DOHH2 (cell line): ENCODE data around the gene CCT2.
A peak's percentile ranks its signal among the peaks of the same experiment; 100 is the strongest.

Experiments used
- H3F3A ChIP-seq: fragments of 200-600 bp; sonication (generic), shearing (Covaris generic); 2 replicates; pipeline ENCODE4 v1.6.0; 2016; ENCODE audit warnings: antibody characterized with exemption, mild to moderate bottlenecking; ENCODE audit not compliant: control insufficient read depth, insufficient read depth
- H3K27ac ChIP-seq: fragments of 200-600 bp; sonication (generic); 2 replicates; pipeline ENCODE4 v1.5.1; 2014; ENCODE audit warnings: low read depth, mild to moderate bottlenecking, low read length, moderate library complexity
- H3K27me3 ChIP-seq: fragments of 200-600 bp; sonication (generic); 2 replicates; pipeline ENCODE4 v1.6.1; 2014; ENCODE audit warnings: mild to moderate bottlenecking, low read length, mixed read lengths; ENCODE audit not compliant: control insufficient read depth
- H3K36me3 ChIP-seq: fragments of 200-600 bp; sonication (generic); 2 replicates; pipeline ENCODE4 v1.6.1; 2014; ENCODE audit warnings: mild to moderate bottlenecking, low read length, moderate library complexity, mixed read lengths; ENCODE audit not compliant: control insufficient read depth
- H3K4me1 ChIP-seq: fragments of 200-600 bp; sonication (generic); 2 replicates; pipeline ENCODE4 v1.6.1; 2014; ENCODE audit warnings: mild to moderate bottlenecking, low read length, mixed read lengths; ENCODE audit not compliant: control insufficient read depth
- H3K4me2 ChIP-seq: fragments of 200-600 bp; sonication (generic); 2 replicates; pipeline ENCODE4 v1.6.0; 2014; ENCODE audit warnings: mild to moderate bottlenecking, low read length, moderate library complexity
- H3K4me3 ChIP-seq: fragments of 200-600 bp; sonication (generic); 2 replicates; pipeline ENCODE4 v1.5.1; 2014; ENCODE audit warnings: mild to moderate bottlenecking, low read length, mixed read lengths
- H3K79me2 ChIP-seq: fragments of 200-600 bp; sonication (generic); 2 replicates; pipeline ENCODE4 v1.6.1; 2014; ENCODE audit warnings: mild to moderate bottlenecking, low read length, mixed read lengths; ENCODE audit not compliant: control insufficient read depth
- H3K9me2 ChIP-seq: fragments of 200-600 bp; sonication (generic); replicated peaks from 2 replicates; pipeline ENCODE4 v1.6.1; 2014; ENCODE audit warnings: mild to moderate bottlenecking, low read length, mixed read lengths; ENCODE audit not compliant: control insufficient read depth
- H3K9me3 ChIP-seq: fragments of 200-600 bp; sonication (generic); 2 replicates; pipeline ENCODE4 v1.6.1; 2014; ENCODE audit warnings: antibody characterized with exemption, low read length, mixed read lengths; ENCODE audit not compliant: control insufficient read depth, insufficient read depth
- H4K20me1 ChIP-seq: fragments of 200-600 bp; sonication (generic); 2 replicates; pipeline ENCODE4 v1.6.0; 2014; ENCODE audit warnings: low read depth, mild to moderate bottlenecking, antibody characterized with exemption, low read length, moderate library complexity; ENCODE audit not compliant: control insufficient read depth, insufficient read depth
- CTCF ChIP-seq: fragments of 200-600 bp; sonication (generic); IDR thresholded peaks from one replicate; pipeline ENCODE4 v1.5.1; 2014; ENCODE audit warnings: antibody characterized with exemption, mild to moderate bottlenecking, low read depth, low read length; ENCODE audit not compliant: poor library complexity, severe bottlenecking
- EZH2phosphoT487 ChIP-seq: fragments of 200-600 bp; sonication (generic); IDR thresholded peaks from 2 replicates; pipeline ENCODE4 v1.6.1; 2017; ENCODE audit warnings: borderline replicate concordance, mild to moderate bottlenecking, antibody characterized with exemption, low read length, moderate library complexity, mixed read lengths

CCT2 gene

GRCh38 chr12:69630191-69630590 is 44.9 kb downstream of the CCT2 start:
- H3K9me3 ChIP-seq = no peaks in the 10 kb centered on the region
- H3K79me2 ChIP-seq = no peaks in the 10 kb centered on the region
- H3K4me2 ChIP-seq = no peak overlapping the region
- no peaks in the 10 kb centered on the region for H3K9me2 ChIP-seq
- H3F3A ChIP-seq = no peaks in the 10 kb centered on the region
- no peaks in the 10 kb centered on the region for H3K36me3 ChIP-seq
- H3K4me3 ChIP-seq = no peak overlapping the region
- no peaks in the 10 kb centered on the region for H3K27me3 ChIP-seq
- no peak overlapping the region for H3K27ac ChIP-seq
- H3K4me1 ChIP-seq = no peaks in the 10 kb centered on the region
- TF ChIP-seq EZH2phosphoT487 (no peak), CTCF (no peak)
- no peaks in the 10 kb centered on the region for H4K20me1 ChIP-seq

- Histone ChIP-seq H3K4me1 (no peaks in the 10 kb centered on the region), H3F3A (no peaks in the 10 kb centered on the region), H3K9me3 (no peaks in the 10 kb centered on the region), H4K20me1 (no peaks in the 10 kb centered on the region), H3K27me3 (no peaks in the 10 kb centered on the region), H3K9me2 (no peaks in the 10 kb centered on the region), H3K4me2 (no peak overlapping the region), H3K36me3 (no peaks in the 10 kb centered on the region), H3K27ac (no peak overlapping the region), H3K79me2 (no peaks in the 10 kb centered on the region), H3K4me3 (no peak overlapping the region)
- peak; percentile 43 for TF ChIP-seq CTCF
- TF ChIP-seq EZH2phosphoT487 = no peak
Observed at GRCh38 chr12:69633061-69633460, 47.8 kb downstream of the CCT2 start.

- no peak overlapping the region for H3K4me3 ChIP-seq
Observed at GRCh38 chr12:69639400-69640016, 54.2 kb downstream of the CCT2 start.

More at GRCh38 chr12:69639400-69640016, 54.2 kb downstream of the CCT2 start:
- Histone ChIP-seq H3K27me3 (no peaks in the 10 kb centered on the region), H3K9me3 (no peaks in the 10 kb centered on the region), H3K4me1 (no peaks in the 10 kb centered on the region), H4K20me1 (no peaks in the 10 kb centered on the region), H3K36me3 (no peaks in the 10 kb centered on the region), H3K27ac (no peak overlapping the region), H3K79me2 (no peaks in the 10 kb centered on the region), H3K9me2 (no peaks in the 10 kb centered on the region), H3K4me2 (no peak overlapping the region), H3F3A (no peaks in the 10 kb centered on the region)
- TF ChIP-seq CTCF = peak; percentile 93
- TF ChIP-seq EZH2phosphoT487 = no peak
